NCI-H2081 (cell line): ENCODE data around the gene FMN1.

Source experiments
- DNase-seq, 2 experiments: peaks; one replicate each; lab custom pipeline; 2025; lab: John Stamatoyannopoulos, UW

FMN1 gene

DNA sequence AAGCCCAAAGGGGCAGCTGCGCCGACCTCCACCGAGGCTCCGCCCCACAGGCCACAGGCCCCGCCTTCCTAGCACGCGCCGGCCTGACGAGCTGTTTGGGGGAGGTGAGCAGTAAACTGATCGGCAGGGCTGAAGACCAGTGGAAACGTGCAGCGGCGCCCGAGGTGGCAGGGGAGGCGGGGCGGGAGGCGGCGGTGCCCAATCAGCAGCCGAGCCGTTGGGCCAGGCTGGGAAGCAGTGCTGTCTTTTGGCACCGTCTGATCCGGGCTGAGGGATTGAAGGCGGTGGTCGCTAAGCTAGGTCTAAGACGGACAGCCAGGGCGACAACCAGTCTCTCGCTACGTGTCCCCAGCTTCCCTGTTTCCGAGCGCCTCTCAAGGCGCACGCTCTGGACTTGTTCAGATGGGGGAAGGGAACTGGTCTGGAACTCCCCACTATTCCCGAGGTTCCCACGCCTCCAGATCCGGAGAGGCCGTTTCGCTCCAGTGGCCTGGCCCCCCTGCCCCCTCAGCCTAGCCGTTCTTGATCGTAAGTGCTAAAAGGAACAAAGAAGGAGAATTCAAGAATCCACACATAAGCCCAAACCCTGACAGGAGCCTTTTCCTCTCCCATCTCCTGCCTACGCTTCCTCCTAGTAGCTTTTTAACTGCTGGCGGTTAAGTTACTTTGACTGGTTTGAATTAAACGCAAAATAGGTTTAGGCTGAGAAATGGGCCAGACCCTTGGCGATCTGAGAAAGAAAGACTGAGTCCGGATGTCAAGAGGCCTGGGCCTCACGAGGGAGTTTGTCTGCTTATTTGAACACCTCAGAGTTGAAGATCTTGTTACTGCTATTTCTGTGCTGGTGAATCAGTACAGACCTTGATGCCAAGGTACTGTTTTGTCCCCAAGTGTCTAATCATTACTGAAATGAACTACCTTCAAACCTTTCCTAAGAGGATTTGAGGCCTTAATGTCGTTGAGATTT, at the start of gene FMN1:
Gene FMN1, minus strand, starts transcription at position 11 of the 967 bp plus-strand sequence. CDS start 39,800 bp downstream, outside the sequence.
- DNase-seq, result peak; percentile 89

GRCh38 chr15:33243869-33244268, 49.4 kb upstream of the FMN1 start:
- no peak for DNase-seq

DNA sequence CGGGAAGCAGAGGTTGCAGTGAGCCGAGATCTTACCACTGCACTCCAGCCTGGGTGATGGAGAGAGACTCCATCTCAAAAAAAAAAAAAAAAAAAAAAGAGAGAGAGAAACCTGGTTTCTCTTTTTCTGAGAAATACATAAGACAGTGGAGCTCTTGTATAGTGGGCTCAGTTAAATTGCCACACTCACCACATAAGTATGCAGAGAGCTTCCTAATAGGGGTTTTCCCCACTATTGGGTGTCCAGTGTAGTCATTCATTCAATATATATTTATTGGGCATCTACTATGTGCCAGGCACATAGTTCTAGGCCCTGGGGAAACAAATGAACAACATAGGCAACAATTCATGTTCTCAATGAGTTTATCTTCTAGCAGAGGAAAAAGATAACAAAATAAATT, 48.9 kb upstream of the FMN1 start:
- DNase-seq, result no peak

GRCh38 chr15:33242669-33243191, 48.2 kb upstream of the FMN1 start:
- DNase-seq, result peak; percentile 10 to 23

DNA sequence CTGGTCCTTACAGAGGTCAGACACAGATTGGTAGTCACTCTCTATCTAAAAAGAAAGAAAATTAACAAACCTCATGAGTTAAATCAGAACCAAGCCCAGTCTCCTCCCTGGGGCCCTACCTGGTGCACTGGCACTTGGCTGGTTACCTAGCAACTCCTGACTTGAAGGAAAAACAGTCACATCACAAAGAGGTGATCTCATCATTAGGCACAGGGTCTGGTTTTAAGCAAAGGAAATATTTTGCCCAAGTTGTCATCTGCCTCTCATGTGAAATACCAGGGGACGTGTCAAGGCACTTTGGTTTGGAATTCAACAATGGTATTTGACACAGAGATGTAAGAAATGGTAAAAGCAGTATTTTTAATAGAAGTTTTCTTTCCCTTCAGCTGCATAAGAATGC, 47.7 kb upstream of the FMN1 start:
- no peak for DNase-seq

DNA sequence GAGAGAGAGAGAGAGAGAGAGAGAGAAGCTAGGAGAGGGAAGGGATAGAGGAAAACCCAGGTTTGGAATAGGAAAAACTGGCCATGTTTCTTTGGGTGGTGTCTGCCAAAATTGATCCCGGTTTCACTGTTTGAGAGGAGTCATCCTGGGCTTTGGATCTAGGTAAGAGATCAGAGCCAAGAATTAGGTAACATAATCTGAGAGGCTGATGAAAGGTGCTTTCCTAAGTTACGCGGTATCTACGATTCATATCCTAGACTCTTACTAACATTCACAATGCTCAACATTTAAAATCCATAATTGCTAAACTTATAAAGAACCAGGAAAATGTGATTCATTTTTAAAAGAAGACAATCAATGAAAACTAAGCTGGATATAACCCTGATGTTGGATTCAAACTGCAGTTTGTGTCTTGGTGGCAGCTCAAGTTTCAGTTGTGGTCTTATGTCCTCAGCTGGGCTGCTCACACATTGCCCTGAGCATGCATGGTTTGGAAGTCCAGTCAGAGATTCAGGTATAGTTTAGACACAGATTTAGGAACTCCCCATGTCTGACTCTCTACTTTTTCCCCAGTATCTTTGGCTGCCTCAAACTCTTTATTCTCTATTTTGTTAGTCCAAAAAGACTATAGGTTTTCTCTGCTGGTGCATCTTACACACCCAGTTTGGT, 42.5 kb upstream of the FMN1 start:
- DNase-seq, result no peak

GRCh38 chr15:33234020-33234461, 39.5 kb upstream of the FMN1 start:
- peak; percentile 59 to 63 for DNase-seq

DNA sequence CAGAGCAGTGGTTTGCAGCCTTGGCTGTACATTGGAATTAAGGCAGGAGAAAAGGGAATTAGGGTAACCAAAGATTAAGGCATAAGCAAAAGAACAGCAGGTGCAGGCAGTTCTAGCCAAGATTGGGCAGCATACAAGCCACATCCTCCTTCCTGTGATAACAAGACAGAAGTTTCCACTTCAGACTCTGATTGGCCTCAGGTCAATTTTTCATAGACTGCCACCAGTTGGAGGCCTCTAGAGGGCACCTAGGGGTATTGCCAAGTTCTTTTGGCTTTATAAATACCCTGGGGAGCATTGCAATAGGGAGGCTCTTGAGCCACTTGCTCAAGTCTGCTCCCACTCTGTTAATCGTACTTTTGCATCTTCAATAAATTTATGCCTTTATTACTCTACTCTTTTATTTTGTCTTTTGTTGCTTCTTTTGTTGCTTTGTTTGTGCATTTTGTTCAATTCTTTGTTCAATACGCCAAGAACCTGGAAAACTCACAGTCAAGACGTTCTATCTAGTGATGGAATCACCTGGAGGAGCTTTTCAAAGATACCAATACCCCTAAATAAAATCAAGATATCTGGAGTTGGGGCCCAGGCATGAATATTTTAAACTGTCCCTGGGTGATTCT, 32.2 kb upstream of the FMN1 start:
- peak; percentile 13 to 31 for DNase-seq

DNA sequence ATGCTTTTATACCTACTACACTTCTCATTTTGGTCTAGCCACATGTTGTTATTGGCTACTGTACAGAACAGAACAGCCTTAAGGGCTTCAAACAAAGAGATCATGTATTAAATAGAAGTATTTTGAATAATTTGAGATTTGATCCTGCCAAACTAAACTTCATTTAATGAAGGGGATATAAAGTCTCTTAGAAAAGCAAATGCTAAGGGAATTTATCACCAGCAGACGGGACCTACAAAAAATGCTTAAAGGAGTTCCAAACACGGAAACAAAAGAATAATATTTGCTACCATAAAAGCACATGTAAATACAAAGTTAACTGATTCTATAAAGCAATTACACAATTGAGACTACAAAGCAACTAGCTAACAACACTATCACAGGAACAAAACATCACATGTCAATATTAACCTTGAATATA, 23.6 kb upstream of the FMN1 start:
- DNase-seq, result peak; percentile 79 to 96

DNA sequence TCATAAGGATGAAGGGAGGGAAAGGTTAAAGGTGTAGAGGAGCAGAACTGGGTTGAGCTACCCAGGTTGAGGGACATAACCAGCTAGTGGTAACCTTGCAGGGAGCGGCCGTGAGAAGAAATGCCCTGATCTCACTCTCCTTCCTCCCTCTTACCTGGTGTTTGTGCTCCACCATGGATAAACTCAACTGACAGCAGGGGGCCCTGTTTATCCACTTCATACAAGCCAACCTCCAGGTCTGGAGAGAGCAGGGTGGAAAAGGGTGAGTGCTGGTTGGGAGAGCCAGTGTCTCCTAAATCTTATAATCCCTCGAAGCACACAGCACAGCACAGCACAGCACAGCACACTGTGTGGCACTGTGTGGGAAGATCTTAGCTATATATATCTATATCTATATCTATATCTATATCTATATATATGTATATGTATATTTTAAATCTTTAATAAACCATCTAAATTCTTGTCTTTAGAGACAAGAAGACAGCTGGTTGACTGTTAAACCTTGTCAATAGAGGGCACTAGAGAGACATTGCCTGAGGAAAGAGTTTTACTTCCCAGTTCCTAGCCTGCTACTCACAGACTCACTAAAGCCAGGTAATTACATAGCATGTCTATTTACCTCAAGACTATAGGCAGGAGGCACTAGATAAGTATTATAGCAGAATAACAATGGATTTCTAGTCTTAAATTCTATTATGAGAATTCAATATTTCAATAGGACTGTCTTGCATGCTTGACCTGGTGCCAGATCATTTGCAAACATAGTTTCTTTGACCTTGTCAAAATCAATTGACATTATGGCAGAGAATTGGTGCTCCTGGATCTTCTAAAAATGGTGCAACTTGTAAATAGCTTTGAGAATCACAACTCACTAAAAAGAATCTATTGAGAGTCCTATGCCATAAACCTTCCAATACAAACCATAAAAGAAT, 21.7 kb upstream of the FMN1 start:
- DNase-seq, result peak; percentile 9 to 38

- DNase-seq, result peak; percentile 34 to 72
Measured at GRCh38 chr15:33211176-33211808, 16.8 kb upstream of the FMN1 start.

DNA sequence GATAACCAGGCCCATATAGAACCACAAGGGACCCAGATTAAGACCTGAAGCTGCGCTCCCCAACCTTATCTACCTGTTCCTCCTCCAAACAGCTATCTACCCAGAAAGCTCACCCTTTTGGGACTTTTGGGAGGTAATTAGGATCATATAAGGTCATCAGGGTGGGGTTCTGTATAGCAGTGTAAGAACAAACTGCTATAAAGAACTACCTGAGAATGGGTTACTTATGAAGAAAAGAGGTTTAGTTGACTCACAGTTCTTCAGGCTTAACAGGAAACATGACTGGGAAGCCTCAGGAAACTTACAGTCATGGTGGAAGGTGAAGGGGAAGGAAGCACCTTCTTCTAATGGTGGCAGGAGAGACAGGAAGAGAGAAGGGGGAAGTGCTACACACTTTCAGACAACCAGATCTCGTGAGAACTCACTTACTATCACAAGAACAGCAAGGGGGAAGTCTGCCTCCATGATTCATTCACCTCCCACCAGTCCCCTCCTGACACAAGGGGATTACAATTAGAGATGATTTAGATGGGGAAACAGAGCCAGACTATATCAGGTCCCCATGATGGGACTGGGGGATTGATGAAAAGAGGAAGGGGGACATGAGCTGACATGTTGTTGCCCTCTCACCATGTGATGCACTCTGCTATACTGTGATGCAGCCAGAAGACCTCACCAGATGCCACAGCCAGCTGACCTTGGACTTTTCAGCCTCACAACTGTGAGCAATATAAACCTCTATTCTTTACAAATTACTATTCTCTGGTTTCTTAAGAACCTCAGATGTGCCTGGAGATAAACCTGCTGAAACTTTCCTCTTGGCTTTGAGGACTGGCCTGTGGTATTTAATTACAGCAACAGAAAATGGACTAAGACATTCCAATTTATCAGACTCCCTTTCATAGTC, 15.3 kb upstream of the FMN1 start:
- DNase-seq, result no peak

GRCh38 chr15:33207646-33208045, 13.1 kb upstream of the FMN1 start:
- DNase-seq, result no peak

GRCh38 chr15:33206366-33206765, 11.9 kb upstream of the FMN1 start:
- no peak for DNase-seq

DNA sequence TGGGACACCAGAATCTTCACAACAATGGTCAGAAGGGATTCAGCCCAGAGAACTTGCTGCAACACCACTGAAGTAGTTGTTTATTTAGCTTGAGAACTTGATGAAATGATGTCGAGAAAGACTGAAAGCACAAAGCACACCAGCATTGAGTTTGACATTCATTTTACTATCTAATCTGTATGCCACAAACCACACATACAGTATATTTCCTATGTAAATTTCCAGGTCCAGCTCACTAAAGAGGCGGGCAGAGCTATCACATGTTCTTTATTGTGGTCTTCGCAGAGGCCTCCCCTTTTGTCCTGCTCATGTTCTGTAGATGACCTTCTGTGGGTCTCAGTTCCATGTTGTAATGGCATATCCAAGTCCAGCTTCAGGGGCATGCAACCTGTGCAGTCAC, 10.4 kb upstream of the FMN1 start:
- no peak for DNase-seq

GRCh38 chr15:33204087-33204486, 9.6 kb upstream of the FMN1 start:
- DNase-seq, result no peak

DNA sequence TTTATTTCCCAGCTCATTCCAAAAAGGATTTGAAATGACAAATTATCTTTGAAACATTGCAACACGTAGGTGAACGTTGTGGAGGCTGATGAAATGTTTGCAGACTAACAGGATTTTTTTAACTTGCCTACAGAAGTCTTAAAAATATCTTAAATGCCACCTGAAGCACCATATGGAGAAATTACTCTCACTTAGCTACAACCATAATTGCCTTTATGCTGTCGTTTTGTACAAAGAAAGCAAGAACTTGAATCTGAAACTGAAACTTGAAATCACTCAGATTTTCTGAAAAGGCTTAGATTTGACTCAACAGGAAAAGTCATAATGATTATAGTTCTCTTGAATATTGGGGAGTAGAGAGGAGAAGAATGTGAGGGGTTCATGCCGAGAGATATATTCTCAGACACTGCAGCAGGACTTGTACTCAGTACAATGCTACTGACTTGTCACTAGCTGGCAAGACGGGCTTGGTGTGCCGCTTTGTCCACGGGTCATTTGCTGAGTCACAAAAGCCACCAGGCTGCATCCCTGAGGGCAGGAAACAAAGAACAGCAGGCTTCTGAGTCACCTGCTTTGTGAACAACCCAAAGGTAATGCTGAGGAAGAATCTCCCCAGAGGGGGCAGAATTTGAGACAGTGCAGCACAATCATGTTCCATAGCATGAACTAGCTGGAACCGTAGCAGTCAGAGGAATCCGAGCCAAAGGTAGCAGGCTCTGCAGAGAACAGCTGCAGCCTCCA, 7.1 kb upstream of the FMN1 start:
- peak; percentile 74 to 90 for DNase-seq

DNA sequence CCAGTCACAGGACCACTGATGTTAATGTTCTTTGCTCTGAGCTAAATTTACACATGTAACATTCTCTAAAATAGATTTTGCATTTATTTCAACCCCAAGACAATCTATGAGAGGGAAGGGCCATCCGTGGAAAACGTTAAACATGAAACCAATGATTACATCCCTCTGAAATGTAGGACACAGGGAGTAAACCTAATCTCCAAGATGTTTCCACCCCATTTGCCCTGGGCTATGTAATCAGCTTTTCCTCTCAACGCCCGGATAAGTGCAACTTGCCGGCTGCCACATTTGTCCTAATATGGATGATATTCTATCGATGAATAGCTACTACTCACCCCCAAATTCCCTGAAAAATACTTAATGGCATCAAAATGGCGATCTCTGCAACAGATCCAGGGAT, 6.4 kb upstream of the FMN1 start:
- no peak for DNase-seq

- DNase-seq, result no peak
Measured at GRCh38 chr15:33200444-33200843, 5.9 kb upstream of the FMN1 start.
